CD4-positive, alpha-beta T cell treated with Interleukin-6 for 4 hours (primary cell): ENCODE data around the gene GUF1.
"Not testable (repeated sequence)": the region's sequence is repeated elsewhere in the genome, so short reads cannot be mapped to it uniquely, and the experiment has no call there.

ENCODE experiments used
- DNase-seq: peaks from one replicate; pipeline ENCODE4 v3.0.0-alpha.2; 2020; ENCODE audit warnings: mixed read lengths

GUF1 gene

GRCh38 chr4:44704673-44705072 lies 26.5 kb downstream of the GUF1 start:
- DNase-seq: no peak

GRCh38 chr4:44713125-44713524 lies 34.9 kb downstream of the GUF1 start:
- DNase-seq: no peak

DNA sequence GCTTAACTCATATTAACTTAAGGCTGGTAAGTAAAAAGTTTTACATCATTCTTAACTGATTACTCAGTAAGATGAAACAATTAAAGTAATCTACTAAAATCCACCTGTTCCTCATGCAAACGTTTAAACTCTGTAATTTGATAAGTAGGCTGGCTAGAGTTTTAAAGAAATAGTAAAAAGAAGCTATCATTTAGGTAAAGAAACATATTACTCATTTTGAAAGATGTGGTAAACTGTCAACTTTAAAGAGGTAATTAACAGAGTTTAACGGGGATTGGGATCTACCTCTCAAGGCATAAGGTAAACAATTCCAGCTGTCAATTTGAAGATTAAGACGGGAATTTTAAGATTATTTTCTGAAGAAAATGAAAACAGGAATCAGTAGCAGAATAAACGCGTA lies 38.4 kb downstream of the GUF1 start:
- no peak for DNase-seq

DNA sequence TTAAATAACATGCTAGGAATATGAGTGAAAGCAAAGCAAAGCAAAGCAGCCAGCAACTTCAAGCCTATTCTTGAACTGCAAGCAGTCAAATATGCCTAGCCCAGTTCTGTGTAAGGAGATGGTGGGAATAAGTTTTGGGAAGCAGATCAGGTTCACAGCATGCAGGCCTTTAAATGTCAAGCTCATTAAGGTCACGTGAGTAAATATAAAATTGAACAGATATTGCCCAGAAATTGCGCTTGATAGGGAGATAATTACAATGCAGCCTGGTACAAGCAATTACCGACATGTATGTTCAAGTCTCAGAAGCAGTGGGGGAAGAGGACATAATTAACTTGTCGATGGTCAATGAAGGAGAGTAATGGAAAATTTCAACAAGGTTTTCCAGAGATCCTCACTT lies 42.2 kb downstream of the GUF1 start:
- no peak for DNase-seq

- no peak for DNase-seq
Measured at GRCh38 chr4:44722001-44722400, 43.8 kb downstream of the GUF1 start.

GRCh38 chr4:44725166-44725565 lies 46.9 kb downstream of the GUF1 start:
- no peak for DNase-seq

- DNase-seq: no peak
Measured at GRCh38 chr4:44725726-44726037, 47.5 kb downstream of the GUF1 start.

GRCh38 chr4:44726038-44726871 lies 48.0 kb downstream of the GUF1 start, which contains the start of gene GNPDA2:
TSS of gene GNPDA2 (minus strand) at chr4:44726556. CDS start at chr4:44722207, 4,349 bp downstream.
- peak; percentile 85 for DNase-seq

DNA sequence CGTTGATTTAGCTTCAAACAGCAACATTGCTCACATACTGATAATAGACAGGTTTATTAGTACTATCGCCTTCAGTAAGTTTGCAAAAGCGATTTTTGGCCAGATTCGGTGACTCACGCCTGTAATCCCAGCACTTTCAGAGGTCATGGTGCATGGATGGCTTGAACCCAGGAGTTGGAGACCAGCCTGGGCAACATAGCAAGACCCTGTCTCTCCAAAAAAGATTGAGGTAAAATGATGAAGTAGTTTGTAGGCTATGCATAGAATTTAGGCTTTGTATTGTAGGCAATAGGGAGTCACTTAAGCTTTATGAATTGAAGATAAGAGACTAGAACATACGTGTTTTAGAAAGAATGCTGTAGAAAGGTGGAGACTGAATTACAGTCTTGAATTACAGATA lies 49.3 kb downstream of the GUF1 start:
- no peak for DNase-seq

GRCh38 chr4:44728694-44729093 lies 50.5 kb downstream of the GUF1 start:
- DNase-seq: not testable (repeated sequence)

DNA sequence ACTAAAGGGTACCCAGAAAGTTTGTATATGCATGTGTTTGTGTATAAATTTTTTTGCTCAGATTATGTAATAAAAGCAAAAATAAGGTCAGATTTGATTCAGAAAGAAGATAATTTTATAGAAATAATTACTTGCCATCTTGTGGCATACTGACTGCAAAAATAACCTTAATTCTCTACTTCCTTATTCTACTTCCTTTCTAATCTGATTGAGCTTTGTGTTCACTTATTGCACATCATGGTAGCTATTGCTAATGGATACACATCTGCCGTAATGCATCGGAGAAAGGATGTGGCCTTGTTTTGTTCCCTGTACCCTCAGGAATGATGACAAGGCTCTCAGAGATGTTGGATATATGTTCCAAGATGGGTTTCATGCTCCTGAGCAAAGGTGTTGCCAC lies 58.7 kb downstream of the GUF1 start:
- no peak for DNase-seq

GRCh38 chr4:44738615-44739014 lies 60.4 kb downstream of the GUF1 start:
- DNase-seq: no peak

DNA sequence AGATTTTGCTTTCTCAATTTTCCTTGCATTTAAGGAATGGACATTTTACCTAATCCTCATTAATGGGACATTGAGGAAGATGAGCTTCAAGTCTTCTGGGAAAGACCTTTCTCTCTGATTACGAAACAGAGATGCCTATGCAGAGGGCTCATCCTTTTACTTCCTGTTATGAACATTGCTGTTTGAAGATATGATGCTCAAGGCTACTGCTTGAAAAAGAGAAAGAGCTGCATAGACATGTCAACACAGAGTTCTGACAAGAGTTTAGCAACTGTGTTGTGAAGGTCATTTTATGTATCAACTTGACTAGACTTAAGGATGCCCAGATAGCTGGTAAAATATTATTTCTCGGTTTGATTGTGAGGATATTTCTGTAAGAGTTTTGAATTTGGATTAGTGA lies 62.0 kb downstream of the GUF1 start:
- DNase-seq: no peak
